Chondrocyte (in vitro differentiated cells): ENCODE data around the gene CPOX. TPM values are rescaled to one million over a fixed set of nuclear protein-coding genes. Genes with fewer than 3 reads are reported as not detected.
A peak's percentile ranks its signal among the peaks of the same experiment; 100 is the strongest.

Source experiments
- DNase-seq: peaks from one replicate; pipeline ENCODE4 v3.0.0; 2021; ENCODE audit warnings: mixed read lengths, low spot score
- H3K27ac Mint-ChIP-seq: one replicate; pipeline ENCODE4 v1.8.0; 2021; ENCODE audit warnings: mild to moderate bottlenecking, moderate library complexity, mixed read lengths; ENCODE audit not compliant: unreplicated experiment
- H3K27me3 Mint-ChIP-seq: 2 replicates; pipeline ENCODE4 v1.8.0; 2021; ENCODE audit warnings: low read depth, mixed read lengths
- H3K36me3 Mint-ChIP-seq: 2 replicates; pipeline ENCODE4 v1.8.0; 2021; ENCODE audit warnings: low read depth, mixed read lengths
- H3K4me1 Mint-ChIP-seq: 2 replicates; pipeline ENCODE4 v1.8.0; 2021; ENCODE audit warnings: low read depth, mild to moderate bottlenecking, mixed read lengths
- H3K4me3 Mint-ChIP-seq: one replicate; pipeline ENCODE4 v1.8.0; 2021; ENCODE audit warnings: mild to moderate bottlenecking, moderate library complexity, mixed read lengths; ENCODE audit not compliant: unreplicated experiment
- H3K9me3 Mint-ChIP-seq: 2 replicates; pipeline ENCODE4 v1.8.0; 2021; ENCODE audit warnings: low read depth, mixed read lengths
- CTCF ChIP-seq: fragments of 200-600 bp; sonication (generic); IDR thresholded peaks from 2 replicates; pipeline ENCODE4 v1.5.0; 2021; ENCODE audit warnings: antibody characterized with exemption, mild to moderate bottlenecking, moderate library complexity
- total RNA-seq: library from RNA; stranded (reverse); gene quantifications from 3 replicates; pipeline ENCODE4 v1.2.1, GENCODE V29; 2021

CPOX gene
- total RNA-seq, 1 donor from 2014 or later = 16.2 TPM

GRCh38 chr3:98600412-98601095, 7.1 kb upstream of the CPOX start:
- no peaks in the 10 kb centered on the region for H3K36me3 Mint-ChIP-seq
- DNase-seq = no peak
- no peaks in the 10 kb centered on the region for H3K27me3 Mint-ChIP-seq

GRCh38 chr3:98599647-98600411, 6.4 kb upstream of the CPOX start:
- no peaks in the 10 kb centered on the region for H3K36me3 Mint-ChIP-seq
- no peak for TF ChIP-seq CTCF
- no peak overlapping the region for H3K4me3 Mint-ChIP-seq
- H3K27me3 Mint-ChIP-seq = no peaks in the 10 kb centered on the region
- H3K4me1 Mint-ChIP-seq = peaks cover 6% of the 10 kb centered on the region
- H3K27ac Mint-ChIP-seq = no peak overlapping the region
- no peaks in the 10 kb centered on the region for H3K9me3 Mint-ChIP-seq
- no peak for DNase-seq

More at GRCh38 chr3:98600412-98601095, 7.1 kb upstream of the CPOX start:
- no peak overlapping the region for H3K27ac Mint-ChIP-seq
- peaks cover 6% of the 10 kb centered on the region for H3K4me1 Mint-ChIP-seq
- H3K9me3 Mint-ChIP-seq = no peaks in the 10 kb centered on the region
- H3K4me3 Mint-ChIP-seq = no peak overlapping the region
- no peak for TF ChIP-seq CTCF

- Mint-ChIP-seq H3K27me3 (no peaks in the 10 kb centered on the region), H3K4me3 (no peak overlapping the region), H3K4me1 (peaks cover 12% of the 10 kb centered on the region), H3K9me3 (no peaks in the 10 kb centered on the region), H3K27ac (no peak overlapping the region), H3K36me3 (no peaks in the 10 kb centered on the region)
- TF ChIP-seq CTCF = no peak
- DNase-seq = no peak
These were observed 5.1 kb upstream of the CPOX start for GRCh38 chr3:98598492-98598891.

GRCh38 chr3:98596541-98597500, 3.4 kb upstream of the CPOX start:
- Mint-ChIP-seq H3K27me3 (no peaks in the 10 kb centered on the region), H3K4me1 (peaks cover 23% of the 10 kb centered on the region)

More at GRCh38 chr3:98596541-98597500, 3.4 kb upstream of the CPOX start:
- H3K36me3 Mint-ChIP-seq = no peaks in the 10 kb centered on the region
- no peak overlapping the region for H3K4me3 Mint-ChIP-seq
- no peaks in the 10 kb centered on the region for H3K9me3 Mint-ChIP-seq
- no peak for DNase-seq
- H3K27ac Mint-ChIP-seq = no peak overlapping the region
- TF ChIP-seq CTCF = peak; percentile 85
